ENCODE data around the gene EPYC. TPM values are rescaled to one million over a fixed set of nuclear protein-coding genes. Genes with fewer than 3 reads are reported as not detected.

Gene EPYC
- total RNA-seq, 1 experiment from 2014 or later, result not detected

DNA sequence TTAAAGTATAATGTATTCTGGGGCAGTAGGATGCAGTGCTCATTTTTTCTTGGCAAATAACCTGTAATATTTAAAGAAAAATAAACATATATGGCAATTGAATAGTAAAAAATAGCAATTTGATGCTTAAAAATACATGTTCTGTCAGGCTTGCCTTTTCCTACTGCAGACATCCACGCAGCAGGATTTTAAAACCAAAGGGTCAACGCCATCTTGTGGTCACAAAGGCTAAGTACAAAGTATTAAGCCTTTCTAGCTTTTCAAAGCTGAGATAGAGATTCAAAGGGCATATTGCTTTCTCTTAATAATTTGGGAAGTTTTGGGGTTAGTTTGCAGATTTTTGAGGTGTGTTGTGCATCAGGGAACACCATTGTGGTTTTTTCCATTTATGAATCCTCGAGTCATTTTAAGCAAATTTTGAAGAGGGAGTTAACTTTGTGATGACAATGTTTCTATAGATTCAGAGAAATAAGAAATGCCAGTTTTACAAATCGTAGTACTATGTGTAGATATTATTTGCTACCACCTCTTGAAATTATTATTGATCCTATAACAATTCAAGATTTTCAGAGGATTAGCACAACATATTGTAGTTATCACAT, 45.1 kb downstream of the EPYC start:
- no peaks in the 10 kb centered on the region for H3K4me1 ChIP-seq (ENCODE audit: insufficient read depth, low read length, poor library complexity, severe bottlenecking)
- no peak overlapping the region for H3K4me3 ChIP-seq (ENCODE audit: low read depth, low read length, poor library complexity, severe bottlenecking)
- intact Hi-C loops (cut with micrococcal nuclease; ENCODE audit: unreplicated experiment), result no loop called here
- no peaks in the 10 kb centered on the region for H3K27me3 ChIP-seq (replicated peaks; ENCODE audit: insufficient read depth, low read depth, low read length, poor library complexity)
- DNase-seq (ENCODE audit: low spot score), result peak; percentile 61
- BruUV-seq (replicated peaks), result no TSS peak
- ChIA-PET POLR2A (ENCODE audit: low non-redundant PET) (no interaction called here), CTCF (interaction anchor here (0.5 to 1.6 kb wide), 3 partner anchors 19 to 396 kb away, joined by 3 to 7 read pairs (median 6); no protein-coding TSS in a partner anchor)
- no peaks in the 10 kb centered on the region for H3K9me3 ChIP-seq (ENCODE audit: low read depth, low read length, poor library complexity, severe bottlenecking)
- TF ChIP-seq, protein P1, sequence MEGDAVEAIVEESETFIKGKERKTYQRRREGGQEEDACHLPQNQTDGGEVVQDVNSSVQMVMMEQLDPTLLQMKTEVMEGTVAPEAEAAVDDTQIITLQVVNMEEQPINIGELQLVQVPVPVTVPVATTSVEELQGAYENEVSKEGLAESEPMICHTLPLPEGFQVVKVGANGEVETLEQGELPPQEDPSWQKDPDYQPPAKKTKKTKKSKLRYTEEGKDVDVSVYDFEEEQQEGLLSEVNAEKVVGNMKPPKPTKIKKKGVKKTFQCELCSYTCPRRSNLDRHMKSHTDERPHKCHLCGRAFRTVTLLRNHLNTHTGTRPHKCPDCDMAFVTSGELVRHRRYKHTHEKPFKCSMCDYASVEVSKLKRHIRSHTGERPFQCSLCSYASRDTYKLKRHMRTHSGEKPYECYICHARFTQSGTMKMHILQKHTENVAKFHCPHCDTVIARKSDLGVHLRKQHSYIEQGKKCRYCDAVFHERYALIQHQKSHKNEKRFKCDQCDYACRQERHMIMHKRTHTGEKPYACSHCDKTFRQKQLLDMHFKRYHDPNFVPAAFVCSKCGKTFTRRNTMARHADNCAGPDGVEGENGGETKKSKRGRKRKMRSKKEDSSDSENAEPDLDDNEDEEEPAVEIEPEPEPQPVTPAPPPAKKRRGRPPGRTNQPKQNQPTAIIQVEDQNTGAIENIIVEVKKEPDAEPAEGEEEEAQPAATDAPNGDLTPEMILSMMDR (conservative IDR thresholded peaks at IDR 0.05; ENCODE audit: low read depth, low read length), result peak; percentile 81
- TF ChIP-seq EZH2 (IDR thresholded peaks at IDR 0.05; ENCODE audit: borderline replicate concordance, low read depth, low read length, poor library complexity, severe bottlenecking), result no peak
- no peaks in the 10 kb centered on the region for H3K36me3 ChIP-seq (ENCODE audit: insufficient read depth, low read length, poor library complexity, severe bottlenecking)
- no peak overlapping the region for H3K27ac ChIP-seq (ENCODE audit: low read depth, low read length, poor library complexity, severe bottlenecking)

DNA sequence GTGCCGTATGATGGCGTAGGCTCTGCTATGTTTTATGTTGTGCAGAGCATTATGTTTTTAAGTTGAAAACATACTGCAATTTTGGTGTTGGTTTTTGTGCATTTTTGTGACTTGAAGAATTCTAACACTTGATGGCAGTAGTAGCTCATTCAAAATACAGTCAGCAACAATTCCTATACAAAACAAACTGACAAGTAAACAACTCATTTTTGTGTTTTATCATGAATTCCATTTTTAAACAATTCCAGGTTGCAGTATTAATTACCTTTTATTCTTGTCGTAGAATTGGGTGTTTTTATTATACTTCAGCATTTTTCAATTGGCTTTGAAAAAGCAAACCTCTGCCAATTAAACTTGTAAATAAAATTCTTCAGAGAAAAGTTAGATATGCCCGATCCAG, 45.7 kb downstream of the EPYC start:
- H3K36me3 ChIP-seq (ENCODE audit: insufficient read depth, low read length, poor library complexity, severe bottlenecking), result no peaks in the 10 kb centered on the region
- no peak overlapping the region for H3K4me3 ChIP-seq (ENCODE audit: low read depth, low read length, poor library complexity, severe bottlenecking)
- BruUV-seq (replicated peaks), result no TSS peak
- no peak overlapping the region for H3K27ac ChIP-seq (ENCODE audit: low read depth, low read length, poor library complexity, severe bottlenecking)
- H3K4me1 ChIP-seq (ENCODE audit: insufficient read depth, low read length, poor library complexity, severe bottlenecking), result no peaks in the 10 kb centered on the region
- no peak for TF ChIP-seq EZH2 (IDR thresholded peaks at IDR 0.05; ENCODE audit: borderline replicate concordance, low read depth, low read length, poor library complexity, severe bottlenecking)
- TF ChIP-seq, protein P1 (conservative IDR thresholded peaks at IDR 0.05; ENCODE audit: low read depth, low read length), result peak; percentile 31; the same call in 1 of the 2 replicates
- DNase-seq (ENCODE audit: low spot score), result no peak
- no peaks in the 10 kb centered on the region for H3K27me3 ChIP-seq (replicated peaks; ENCODE audit: insufficient read depth, low read depth, low read length, poor library complexity)
- intact Hi-C loops (cut with micrococcal nuclease; ENCODE audit: unreplicated experiment), result no loop called here
- H3K9me3 ChIP-seq (ENCODE audit: low read depth, low read length, poor library complexity, severe bottlenecking), result no peaks in the 10 kb centered on the region
- POLR2A ChIA-PET (ENCODE audit: low non-redundant PET), result no interaction called here
- CTCF ChIA-PET, result interaction anchor here (0.5 to 1.6 kb wide), 2 partner anchors 19 to 396 kb away, joined by 6 to 7 read pairs; no protein-coding TSS in a partner anchor

DNA sequence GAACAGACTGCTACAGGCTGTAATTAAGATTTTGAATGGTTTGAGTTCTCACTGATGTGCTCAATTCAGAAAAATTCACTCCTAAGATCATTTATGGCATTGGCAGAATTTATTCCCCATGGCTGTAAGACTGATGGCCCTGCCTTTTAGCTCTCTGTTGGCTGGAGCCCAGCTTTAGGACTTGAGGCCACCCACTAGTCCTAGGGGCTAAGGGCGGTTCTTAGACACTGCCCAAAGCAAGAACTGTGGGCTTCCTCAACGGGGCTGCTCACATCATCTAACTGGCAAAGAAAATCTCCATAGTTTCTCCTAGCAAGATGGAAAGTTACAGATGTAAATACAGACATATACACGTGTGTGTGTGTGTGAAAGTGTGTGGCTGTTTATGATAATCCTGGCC, 46.4 kb downstream of the EPYC start:
- H3K27ac ChIP-seq (ENCODE audit: low read depth, low read length, poor library complexity, severe bottlenecking), result no peak overlapping the region
- no peaks in the 10 kb centered on the region for H3K27me3 ChIP-seq (replicated peaks; ENCODE audit: insufficient read depth, low read depth, low read length, poor library complexity)
- POLR2A ChIA-PET (ENCODE audit: low non-redundant PET), result no interaction called here
- no peaks in the 10 kb centered on the region for H3K36me3 ChIP-seq (ENCODE audit: insufficient read depth, low read length, poor library complexity, severe bottlenecking)
- H3K4me1 ChIP-seq (ENCODE audit: insufficient read depth, low read length, poor library complexity, severe bottlenecking), result no peaks in the 10 kb centered on the region
- intact Hi-C loops (cut with micrococcal nuclease; ENCODE audit: unreplicated experiment), result no loop called here
- DNase-seq (ENCODE audit: low spot score), result no peak
- CTCF ChIA-PET, result interaction anchor here (1.6 kb wide), 1 partner anchor 397 kb away, joined by 7 read pairs; no protein-coding TSS in a partner anchor
- BruUV-seq (replicated peaks), result no TSS peak
- no peaks in the 10 kb centered on the region for H3K9me3 ChIP-seq (ENCODE audit: low read depth, low read length, poor library complexity, severe bottlenecking)
- TF ChIP-seq, protein P1 (conservative IDR thresholded peaks at IDR 0.05; ENCODE audit: low read depth, low read length), result no peak
- TF ChIP-seq EZH2 (IDR thresholded peaks at IDR 0.05; ENCODE audit: borderline replicate concordance, low read depth, low read length, poor library complexity, severe bottlenecking), result no peak
- H3K4me3 ChIP-seq (ENCODE audit: low read depth, low read length, poor library complexity, severe bottlenecking), result no peak overlapping the region
